GM21619 (cell line): ENCODE measurements around the gene HOMER2.

ENCODE experiments used
- ATAC-seq: cut with Tn5 transposase; IDR thresholded peaks from one replicate; pipeline ENCODE4 v1.9.1; 2021; ENCODE audit not compliant: unreplicated experiment

HOMER2 gene

DNA sequence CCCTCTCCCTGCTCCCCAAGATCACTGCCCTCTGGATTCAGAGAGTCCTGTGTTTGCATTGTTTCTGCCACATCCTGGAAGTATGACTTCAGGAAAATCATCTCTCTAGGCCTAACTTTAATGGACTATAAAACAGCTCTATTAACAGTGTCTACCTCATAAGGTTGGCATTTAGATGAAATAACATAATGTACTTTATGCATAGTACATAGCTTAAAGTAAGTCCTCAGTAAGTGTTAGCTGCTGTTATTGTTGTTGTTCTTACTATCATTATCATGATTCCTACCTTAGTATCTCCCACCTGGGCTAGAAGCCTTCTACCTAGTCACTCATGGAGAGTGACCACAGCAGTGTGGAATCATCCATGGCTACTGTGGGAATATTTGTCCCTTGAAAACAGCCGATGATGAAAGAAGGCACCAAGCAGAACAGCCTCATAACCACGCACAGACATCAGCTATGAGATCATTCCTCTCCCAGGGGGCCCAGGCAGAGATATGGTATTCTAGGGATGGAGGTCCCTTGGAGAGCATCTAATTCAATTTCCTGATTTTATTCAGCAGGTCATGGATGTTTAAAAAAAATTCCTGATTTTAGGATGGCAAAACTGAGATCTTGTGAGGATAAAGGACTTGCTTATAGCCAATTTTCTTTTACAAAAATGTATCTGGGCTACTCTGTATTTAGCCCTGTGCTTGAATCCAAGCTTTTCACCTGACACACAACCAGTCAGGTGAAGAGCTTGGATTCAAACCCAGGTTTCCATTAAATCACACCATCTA lies 148.5 kb downstream of the HOMER2 start:
- no peak for ATAC-seq

DNA sequence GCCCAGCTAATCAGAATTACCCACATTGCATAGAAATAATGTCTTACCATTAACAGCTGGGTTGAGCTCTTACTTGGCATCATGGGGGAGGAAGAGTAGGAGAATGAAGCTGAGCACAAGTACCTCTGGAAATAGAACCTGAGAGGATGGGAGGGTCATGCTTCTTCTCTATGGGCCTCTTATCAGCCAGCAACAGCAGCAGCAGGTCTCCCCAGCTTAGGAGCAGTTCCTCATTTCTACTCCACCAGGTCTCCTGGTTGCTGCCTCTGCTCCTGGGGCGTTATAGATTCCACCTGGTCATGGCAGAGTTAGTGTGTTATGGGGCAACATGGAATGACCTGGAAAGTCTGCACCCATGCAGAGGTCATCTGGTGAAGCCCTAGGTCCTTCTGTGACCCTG lies 150.0 kb downstream of the HOMER2 start:
- ATAC-seq, result no peak

DNA sequence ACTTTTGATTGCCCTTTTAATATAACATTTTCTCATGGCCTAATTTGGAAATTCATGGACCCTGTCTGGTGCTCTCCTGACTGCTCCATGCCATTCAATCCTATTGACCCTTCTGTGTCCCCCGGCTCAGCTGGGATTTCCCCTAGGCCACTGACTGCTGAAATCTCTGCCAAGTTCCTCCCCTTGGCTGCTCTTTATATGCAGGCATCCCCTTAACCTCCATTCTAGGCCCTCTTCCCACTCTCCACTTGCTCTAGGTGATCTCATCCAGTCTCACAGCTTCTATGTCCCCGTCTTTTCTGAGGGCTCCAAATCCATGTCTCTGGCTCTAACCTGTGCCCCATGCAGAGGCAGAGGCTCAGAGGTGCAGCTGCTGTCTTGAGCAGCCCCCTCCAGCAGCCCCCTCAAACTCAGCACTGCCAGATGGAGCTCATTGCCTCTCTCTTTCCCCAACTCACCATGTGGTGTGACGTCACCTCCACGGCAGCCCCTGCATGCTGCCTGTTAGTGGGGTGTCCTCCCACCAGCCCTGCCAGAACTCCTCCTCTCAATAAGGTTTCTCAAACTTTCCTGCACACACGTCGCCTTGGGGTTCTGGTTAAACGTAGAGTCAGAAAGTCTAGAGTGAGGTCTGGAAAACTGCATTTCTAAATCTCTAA lies 153.2 kb downstream of the HOMER2 start:
- ATAC-seq, result no peak
